ENCODE data around the gene CDH23. TPM values are rescaled to one million over a fixed set of nuclear protein-coding genes. Genes with fewer than 3 reads are reported as not detected.

Gene CDH23
- polyA plus RNA-seq, 1 donor from 2014 or later, result 6.6 TPM

- peaks cover 7% of the 10 kb centered on the region for H3F3A ChIP-seq (ENCODE audit: insufficient read depth, low read length, poor library complexity, severe bottlenecking)
- peak overlapping the region; percentile 31 for H3K4me3 ChIP-seq (ENCODE audit: low read length)
- no peaks in the 10 kb centered on the region for H3K9me3 ChIP-seq (ENCODE audit: low read length)
- no peaks in the 10 kb centered on the region for H3K9me2 ChIP-seq (ENCODE audit: insufficient read depth, low read length)
- peaks cover 6% of the 10 kb centered on the region for H4K20me1 ChIP-seq (ENCODE audit: insufficient read depth)
- H3K79me2 ChIP-seq (replicated peaks; ENCODE audit: insufficient read depth, low read length), result peaks cover 92% of the 10 kb centered on the region
- H3K27me3 ChIP-seq (ENCODE audit: insufficient read depth, low read depth, low read length), result no peaks in the 10 kb centered on the region
- H3K9ac ChIP-seq (ENCODE audit: low read length), result no peak overlapping the region
- H3K36me3 ChIP-seq (ENCODE audit: insufficient read depth, low read length), result no peaks in the 10 kb centered on the region
- H2AFZ ChIP-seq (ENCODE audit: low read depth, low read length), result no peak overlapping the region
- no peak overlapping the region for H3K27ac ChIP-seq (ENCODE audit: low read length)
- H3K4me2 ChIP-seq (ENCODE audit: low read length), result no peak overlapping the region
- TF ChIP-seq POLR2AphosphoS5 (IDR thresholded peaks at IDR 0.05) (no peak), CTCF (IDR thresholded peaks at IDR 0.05; ENCODE audit: poor library complexity, severe bottlenecking) (no peak), EP300 (conservative IDR thresholded peaks at IDR 0.05; ENCODE audit: poor library complexity, severe bottlenecking) (no peak), RAD21 (conservative IDR thresholded peaks at IDR 0.05) (no peak), MXI1 (conservative IDR thresholded peaks at IDR 0.05; ENCODE audit: poor library complexity, severe bottlenecking) (no peak), EZH2 (IDR thresholded peaks at IDR 0.05; ENCODE audit: borderline replicate concordance, insufficient read depth, low read length, poor library complexity, severe bottlenecking) (no peak), TAF1 (IDR thresholded peaks at IDR 0.05; ENCODE audit: low read depth) (no peak), SMC3 (conservative IDR thresholded peaks at IDR 0.05; ENCODE audit: poor library complexity) (no peak), REST (IDR thresholded peaks at IDR 0.05; ENCODE audit: borderline replicate concordance) (no peak)
Measured at GRCh38 chr10:71846816-71847215, 450.1 kb downstream of the CDH23 start.

GRCh38 chr10:71847418-71847817, 450.7 kb downstream of the CDH23 start:
- no peak overlapping the region for H3K9ac ChIP-seq (ENCODE audit: low read length)

More at GRCh38 chr10:71847418-71847817, 450.7 kb downstream of the CDH23 start:
- Histone ChIP-seq H4K20me1 (ENCODE audit: insufficient read depth) (peaks cover 6% of the 10 kb centered on the region), H3K36me3 (ENCODE audit: insufficient read depth, low read length) (no peaks in the 10 kb centered on the region), H3K4me3 (ENCODE audit: low read length) (peak overlapping the region; percentile 100), H3K27ac (ENCODE audit: low read length) (no peak overlapping the region), H2AFZ (ENCODE audit: low read depth, low read length) (no peak overlapping the region), H3K79me2 (replicated peaks; ENCODE audit: insufficient read depth, low read length) (peaks cover 86% of the 10 kb centered on the region), H3K27me3 (ENCODE audit: insufficient read depth, low read depth, low read length) (no peaks in the 10 kb centered on the region), H3K4me2 (ENCODE audit: low read length) (peak overlapping the region; percentile 7), H3F3A (ENCODE audit: insufficient read depth, low read length, poor library complexity, severe bottlenecking) (peaks cover 7% of the 10 kb centered on the region), H3K9me3 (ENCODE audit: low read length) (no peaks in the 10 kb centered on the region), H3K9me2 (ENCODE audit: insufficient read depth, low read length) (no peaks in the 10 kb centered on the region)
- TF ChIP-seq SMC3 (conservative IDR thresholded peaks at IDR 0.05; ENCODE audit: poor library complexity) (no peak), CTCF (IDR thresholded peaks at IDR 0.05; ENCODE audit: poor library complexity, severe bottlenecking) (no peak), TAF1 (IDR thresholded peaks at IDR 0.05; ENCODE audit: low read depth) (no peak), POLR2AphosphoS5 (IDR thresholded peaks at IDR 0.05) (no peak), MXI1 (conservative IDR thresholded peaks at IDR 0.05; ENCODE audit: poor library complexity, severe bottlenecking) (no peak), RAD21 (conservative IDR thresholded peaks at IDR 0.05) (no peak), EZH2 (IDR thresholded peaks at IDR 0.05; ENCODE audit: borderline replicate concordance, insufficient read depth, low read length, poor library complexity, severe bottlenecking) (no peak), REST (IDR thresholded peaks at IDR 0.05; ENCODE audit: borderline replicate concordance) (no peak), EP300 (conservative IDR thresholded peaks at IDR 0.05; ENCODE audit: poor library complexity, severe bottlenecking) (no peak)

All from neural cell (in vitro differentiated cells).